Left renal cortex interstitium (tissue), 4 donors: ENCODE measurements around the gene TRAPPC13. TPM values are rescaled to one million over a fixed set of nuclear protein-coding genes. Genes with fewer than 3 reads are reported as not detected.
"Not testable (repeated sequence)": the region's sequence is repeated elsewhere in the genome, so short reads cannot be mapped to it uniquely, and the experiment has no call there.

ENCODE experiments used
- DNase-seq, 4 donors: peaks; one replicate each; pipeline ENCODE4 v3.0.0-alpha.2; 2013; ENCODE audit warnings: low read depth in 4 of 4, low spot score in 2 of 4, missing footprints in 1 of 4
- polyA plus RNA-seq, 4 donors: library from polyadenylated mRNA; unstranded; fragments of 120-200 nt; gene quantifications; one replicate each; pipeline ENCODE4 v1.2.1, GENCODE V29; 2013; ENCODE audit not compliant: insufficient read length in 4 of 4

TRAPPC13 gene
- polyA plus RNA-seq, 4 donors = 26.5 to 40.1 (median 31.3) TPM

DNA sequence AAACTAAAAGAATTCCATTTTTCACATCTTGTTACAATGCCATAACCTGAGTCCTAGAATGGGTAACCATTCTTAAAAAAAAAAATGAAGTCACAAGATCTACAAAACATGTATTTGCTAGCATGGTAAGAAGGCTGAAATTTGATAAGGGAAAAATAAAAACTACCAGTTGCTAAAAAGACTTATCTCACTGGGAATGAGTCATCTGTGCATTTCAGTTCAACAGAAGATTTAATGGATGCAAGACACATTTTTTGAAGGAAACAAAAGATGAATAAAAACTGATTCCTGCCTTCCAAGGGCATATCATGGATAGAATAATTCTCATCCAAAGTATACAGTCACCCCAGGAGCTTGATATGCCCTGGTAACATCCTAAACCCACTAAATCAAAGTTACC, 49.9 kb downstream of the TRAPPC13 start:
- no peak for DNase-seq

DNA sequence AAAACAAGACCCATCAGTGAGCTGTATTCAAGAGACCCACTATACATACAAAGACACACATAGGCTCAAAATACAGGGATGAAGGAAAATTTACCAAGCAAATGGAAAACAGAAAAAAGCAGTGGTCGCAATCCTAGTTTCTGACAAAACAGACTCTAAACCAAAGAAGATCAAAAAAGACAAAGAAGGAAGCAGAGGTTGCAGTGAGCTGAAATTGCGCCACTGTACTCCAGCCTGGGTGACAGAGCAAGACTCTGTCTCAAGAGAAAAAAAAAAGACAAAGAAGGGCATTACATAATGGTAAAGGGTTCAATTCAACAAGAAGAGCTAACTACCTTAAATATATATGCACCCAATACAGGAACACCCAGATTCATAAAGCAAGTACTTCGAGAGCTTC, 51.2 kb downstream of the TRAPPC13 start:
- not testable (repeated sequence) for DNase-seq

DNA sequence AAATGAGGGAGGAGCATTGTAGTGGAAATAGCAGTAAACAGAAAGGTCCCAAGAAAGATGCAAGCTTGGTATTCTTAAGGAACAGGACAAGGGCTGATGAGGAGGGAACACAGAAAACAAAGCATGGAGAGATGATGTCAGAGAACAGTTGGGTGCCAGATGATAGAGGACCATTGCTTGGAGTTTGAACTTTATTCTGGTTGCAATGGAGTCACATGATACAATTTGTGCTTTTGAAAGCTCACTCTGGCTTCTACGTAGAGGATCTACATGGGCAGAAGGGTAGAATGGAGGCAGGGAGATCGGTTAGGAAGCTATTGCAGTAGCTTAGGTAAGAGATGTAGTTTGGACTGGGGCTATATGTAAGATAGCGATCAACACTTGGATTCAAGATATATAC, 57.3 kb downstream of the TRAPPC13 start:
- DNase-seq = no peak

DNA sequence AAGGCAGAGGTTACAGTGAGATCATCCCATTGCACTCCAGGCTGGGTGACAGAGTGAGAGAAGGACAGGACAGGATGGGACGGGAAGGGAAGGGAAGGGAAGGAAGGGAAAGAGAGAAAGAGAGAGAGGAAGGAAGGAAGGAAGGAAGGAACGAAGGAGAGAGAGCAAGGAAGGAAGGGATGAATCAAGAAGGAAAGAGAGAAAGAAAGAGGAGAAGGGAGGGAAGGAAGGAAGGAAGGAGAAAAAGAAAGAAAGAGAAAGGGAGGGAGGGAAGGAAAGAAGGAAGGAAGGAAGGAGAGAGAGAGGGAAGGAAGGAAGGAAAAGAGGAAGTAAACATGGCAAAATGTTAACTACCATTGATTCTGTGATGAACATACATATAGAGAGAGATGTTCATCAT, 68.3 kb downstream of the TRAPPC13 start:
- no peak for DNase-seq

DNA sequence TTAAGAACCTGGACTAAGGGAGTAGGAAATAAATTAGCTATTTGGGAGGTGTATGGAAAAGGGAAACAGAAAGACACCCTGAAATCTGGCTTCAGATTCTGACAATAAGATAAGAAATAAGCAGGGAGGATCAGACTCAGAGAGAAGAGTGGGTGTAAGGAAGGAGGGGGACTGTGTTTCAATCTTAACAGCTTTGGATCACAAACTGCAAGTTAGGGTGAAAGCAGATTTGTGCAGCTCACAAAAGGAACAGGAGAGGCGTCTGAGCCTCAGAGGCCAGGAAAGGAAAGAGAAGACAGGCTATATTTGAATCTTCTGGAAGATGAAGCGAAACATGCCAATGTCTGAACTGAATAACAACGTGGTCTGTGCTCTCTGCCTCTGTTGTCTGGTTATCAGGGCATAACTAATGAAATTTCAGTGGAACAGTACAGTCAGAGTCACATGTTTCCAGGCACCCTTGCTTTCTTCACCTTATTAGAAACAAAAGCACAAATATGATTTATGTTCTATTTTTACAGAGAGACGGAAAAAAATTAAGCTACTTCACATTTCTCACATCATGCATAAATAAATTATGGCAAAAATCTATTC, 70.4 kb downstream of the TRAPPC13 start:
- no peak for DNase-seq

DNA sequence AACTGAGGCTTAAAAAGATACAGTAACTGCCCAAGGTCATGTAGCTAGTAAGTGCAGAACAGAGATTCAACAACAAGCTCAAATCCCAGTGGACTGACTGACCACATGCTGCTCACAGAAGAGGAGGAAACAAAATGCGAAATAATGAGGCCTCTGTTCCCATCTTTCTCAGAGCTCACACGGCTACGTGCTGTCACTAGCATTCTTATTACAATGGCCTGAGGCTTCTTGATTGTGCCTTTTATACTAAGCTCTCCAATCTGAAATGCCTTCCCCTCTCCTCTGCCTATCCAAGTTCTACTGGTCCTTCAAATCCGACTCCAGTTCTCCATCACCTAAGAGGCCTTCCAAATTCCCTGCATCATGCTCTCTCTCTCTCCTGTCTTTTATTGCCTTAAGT, 71.1 kb downstream of the TRAPPC13 start:
- DNase-seq = no peak

DNA sequence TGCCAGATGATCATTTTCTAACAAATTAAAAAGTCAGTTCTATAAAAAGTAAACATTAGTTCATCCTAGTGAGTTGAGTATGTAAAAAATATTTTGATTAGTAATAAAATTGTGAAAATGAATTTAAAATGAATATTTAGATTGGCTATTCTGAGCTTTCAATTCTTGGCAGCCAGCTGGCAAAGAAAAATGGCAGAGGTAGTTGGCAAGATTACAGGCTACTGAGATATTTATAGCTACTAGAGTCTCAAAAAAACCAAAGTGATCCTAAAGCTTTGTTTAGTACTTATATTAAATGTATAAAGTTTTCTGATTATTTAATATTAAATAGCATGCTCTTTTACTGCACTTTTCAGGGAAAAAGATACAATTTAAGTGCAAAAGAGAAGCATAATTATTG, 72.1 kb downstream of the TRAPPC13 start:
- DNase-seq = no peak

DNA sequence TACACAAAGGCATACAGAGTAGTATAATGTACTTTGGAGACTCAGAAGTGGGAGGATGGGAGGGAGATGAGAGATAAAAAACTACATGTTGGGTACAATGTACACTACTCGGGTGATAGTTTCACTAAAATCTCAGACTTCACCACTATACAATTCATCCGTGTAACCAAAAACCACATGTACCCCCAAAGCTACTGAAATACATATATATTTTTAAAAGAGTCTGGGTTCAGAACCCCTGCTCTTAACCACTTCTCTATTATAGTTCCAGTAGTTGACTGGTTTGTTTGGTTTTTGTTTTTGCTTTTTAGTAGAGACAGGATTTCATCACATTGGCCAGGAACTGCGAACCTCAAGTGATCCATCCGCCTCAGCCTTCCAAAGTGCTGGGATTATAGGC, 74.5 kb downstream of the TRAPPC13 start:
- no peak for DNase-seq

DNA sequence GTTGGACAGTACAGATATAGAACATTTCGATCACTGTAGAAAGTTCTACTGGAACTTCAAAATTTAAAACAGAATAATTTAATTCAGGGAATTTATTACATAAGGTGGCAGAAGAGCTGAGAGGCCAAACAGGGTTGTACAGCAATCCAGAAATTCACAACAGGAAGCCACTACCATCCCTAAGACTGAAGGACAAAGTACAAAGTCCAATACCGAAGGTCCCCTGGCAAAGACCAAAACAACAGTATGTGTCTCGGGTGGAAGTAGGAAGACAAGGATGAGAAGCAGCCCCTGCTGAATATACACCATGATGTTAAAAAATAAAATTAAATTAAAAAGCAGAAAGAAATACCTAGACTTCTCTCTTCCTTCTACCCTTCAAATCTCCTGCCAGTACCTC, 77.2 kb downstream of the TRAPPC13 start:
- DNase-seq = no peak

DNA sequence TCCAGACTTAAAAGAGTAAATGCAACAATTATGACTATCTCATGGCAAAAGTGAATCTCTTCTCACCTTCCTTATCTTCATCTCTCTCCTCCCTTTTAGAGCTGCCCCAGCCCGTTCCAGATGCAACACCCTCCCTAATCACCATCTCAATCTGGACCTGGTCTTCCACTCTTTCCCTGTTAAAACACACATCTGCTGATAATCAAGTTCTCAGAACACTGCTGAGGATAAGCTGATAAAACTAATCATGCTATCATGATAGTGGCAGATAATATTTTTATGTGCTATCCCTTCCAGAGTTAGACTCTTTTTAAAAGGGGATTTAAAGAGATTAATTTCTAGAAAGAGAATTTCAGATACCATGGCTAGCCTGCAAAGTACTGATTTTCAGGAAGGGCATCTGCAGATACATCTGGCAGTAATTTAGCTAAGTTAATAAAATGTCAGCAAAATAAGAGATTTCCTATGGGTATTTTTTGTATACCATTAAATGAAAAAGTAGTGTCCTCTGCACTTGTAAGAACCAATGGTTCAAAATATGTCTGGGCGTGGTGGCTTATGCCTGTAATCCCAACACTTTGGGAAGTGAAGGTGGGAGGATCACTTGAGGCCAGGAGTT, 79.9 kb downstream of the TRAPPC13 start:
- DNase-seq = no peak

DNA sequence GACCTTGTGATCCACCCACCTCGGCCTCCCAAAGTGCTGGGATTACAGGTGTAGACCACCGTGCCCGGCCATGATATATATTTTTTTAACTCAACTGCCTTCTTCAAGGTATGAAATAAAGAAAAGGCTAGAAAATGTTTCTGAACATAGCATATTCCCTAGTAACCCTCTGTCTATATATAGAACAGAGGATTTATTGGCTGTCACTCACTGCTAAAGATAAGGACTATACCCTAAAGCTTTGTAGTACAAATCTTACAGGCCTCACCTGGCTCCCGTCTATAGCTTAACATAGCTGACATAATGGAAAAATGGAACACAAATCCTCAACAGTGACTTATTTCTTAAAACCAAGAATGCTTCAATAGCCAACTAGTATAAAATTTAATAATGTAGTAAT, 82.8 kb downstream of the TRAPPC13 start:
- no peak for DNase-seq

DNA sequence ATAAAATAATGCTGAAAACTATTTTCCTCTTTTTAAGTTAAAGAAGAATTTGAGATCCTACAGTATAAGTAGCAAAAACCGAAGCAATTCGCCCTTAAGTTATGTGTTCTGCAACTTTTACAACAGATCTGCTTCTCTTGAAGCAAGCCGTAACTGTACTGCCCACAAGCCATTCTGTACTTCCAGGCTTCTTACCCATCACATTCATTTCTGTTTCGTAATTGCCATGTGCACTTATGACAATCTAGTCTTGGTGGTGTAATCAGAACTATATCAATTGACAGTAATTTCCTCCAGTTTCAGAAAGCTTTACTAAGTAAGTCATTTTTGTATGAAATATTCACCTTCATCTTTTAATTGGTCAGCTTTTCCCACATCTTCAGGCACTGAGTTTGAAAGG, 83.3 kb downstream of the TRAPPC13 start:
- no peak for DNase-seq

Other genes with a start within 250 kb of the TRAPPC13 start
- 1 to 10 TPM; 1.8 to 3.5 (median 2.5) TPM for gene ADAMTS6, start 143.1 kb upstream of the TRAPPC13 start, polyA plus RNA-seq
- 10 to 100 TPM; 24.1 to 47.3 (median 34.4) TPM for gene CENPK, start 61.9 kb upstream of the TRAPPC13 start, polyA plus RNA-seq
- 10 to 100 TPM; 58.6 to 98.7 (median 74.5) TPM for gene PPWD1, start 61.7 kb upstream of the TRAPPC13 start, polyA plus RNA-seq
- 10 to 100 TPM; 21.7 to 25.9 (median 23.4) TPM for gene TRIM23, start 694 bp upstream of the TRAPPC13 start, polyA plus RNA-seq
- 1 to 10 TPM; 3.9 to 5.1 (median 4.0) TPM for gene SHLD3, start within 50 bp of the TRAPPC13 start, polyA plus RNA-seq
- 10 to 100 TPM in 1 of 4 donors, 1 to 10 TPM in 3; 6.9 to 10.1 (median 8.5) TPM for gene SGTB, start 97.1 kb downstream of the TRAPPC13 start, polyA plus RNA-seq
- gene NLN, start 97.2 kb downstream of the TRAPPC13 start, polyA plus RNA-seq = 10 to 100 TPM; 32.1 to 36.5 (median 36.1) TPM